Measurements from ENCODE around the gene C2CD3. TPM values are rescaled to one million over a fixed set of nuclear protein-coding genes. Genes with fewer than 3 reads are reported as not detected.

The C2CD3 gene
- total and polyA plus RNA-seq, 9 donors = 14.5 to 25.8 (median 18.5) TPM

DNA sequence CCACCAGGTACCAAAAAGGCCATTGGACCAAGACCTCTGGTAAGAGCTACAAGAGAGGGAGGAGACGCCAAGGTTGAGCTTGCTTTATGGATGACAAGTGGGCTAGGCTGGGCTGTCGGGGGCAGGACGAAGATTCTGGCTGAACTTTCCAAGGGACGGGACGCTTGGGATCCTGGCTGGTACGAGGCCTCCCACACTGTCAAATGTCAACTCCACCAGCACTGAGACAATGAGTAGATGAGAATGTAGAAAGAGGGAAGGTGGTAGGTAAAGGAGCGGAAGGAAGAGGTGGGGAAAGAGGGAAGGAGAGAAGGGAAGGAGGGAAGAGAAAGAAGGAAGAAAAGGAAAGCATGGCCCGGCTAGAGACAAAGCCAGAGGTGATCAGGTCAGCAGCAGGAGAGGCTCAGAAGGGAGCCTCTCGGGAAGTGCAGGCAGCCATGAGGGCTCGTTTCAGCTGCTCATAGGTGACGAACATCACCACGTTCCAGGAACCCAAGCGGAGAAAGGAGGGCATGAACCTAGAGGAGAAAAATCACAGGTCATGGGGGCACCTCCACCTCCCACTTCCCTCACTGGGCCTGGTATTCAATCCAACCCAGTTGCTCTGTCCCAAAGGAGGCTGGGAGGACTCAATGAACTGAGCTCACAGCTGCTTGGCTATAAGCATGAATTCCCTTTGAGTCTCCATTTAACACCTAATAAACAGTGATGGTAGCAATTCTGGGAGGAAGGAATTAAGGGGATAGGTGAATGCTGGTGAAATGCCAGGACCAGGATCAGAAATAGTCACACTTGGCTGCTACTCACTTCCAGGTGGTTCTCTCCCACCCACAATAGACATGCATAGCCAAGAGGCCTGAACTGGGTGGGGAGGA, 196.0 kb downstream of the C2CD3 start:
- H3K27ac ChIP-seq (ENCODE audit: low read length) = no peak overlapping the region
- no peaks in the 10 kb centered on the region for H3K9me3 ChIP-seq (replicated peaks; ENCODE audit: control insufficient read depth, low read depth, low read length)
- DNase-seq = no peak
- no peaks in the 10 kb centered on the region for H3K27me3 ChIP-seq (ENCODE audit: control insufficient read depth, insufficient read depth, low read length)
- 87% methylated on average over 8 of the region's 13 CpGs for WGBS (ENCODE audit: insufficient coverage)
- no peak overlapping the region for H3K4me3 ChIP-seq (ENCODE audit: low read length)
- H3K4me1 ChIP-seq (ENCODE audit: control insufficient read depth, insufficient read depth, low read length) = peaks cover 34% of the 10 kb centered on the region
- H3K36me3 ChIP-seq (ENCODE audit: control insufficient read depth, insufficient read depth, low read length) = peaks cover 59% of the 10 kb centered on the region

DNA sequence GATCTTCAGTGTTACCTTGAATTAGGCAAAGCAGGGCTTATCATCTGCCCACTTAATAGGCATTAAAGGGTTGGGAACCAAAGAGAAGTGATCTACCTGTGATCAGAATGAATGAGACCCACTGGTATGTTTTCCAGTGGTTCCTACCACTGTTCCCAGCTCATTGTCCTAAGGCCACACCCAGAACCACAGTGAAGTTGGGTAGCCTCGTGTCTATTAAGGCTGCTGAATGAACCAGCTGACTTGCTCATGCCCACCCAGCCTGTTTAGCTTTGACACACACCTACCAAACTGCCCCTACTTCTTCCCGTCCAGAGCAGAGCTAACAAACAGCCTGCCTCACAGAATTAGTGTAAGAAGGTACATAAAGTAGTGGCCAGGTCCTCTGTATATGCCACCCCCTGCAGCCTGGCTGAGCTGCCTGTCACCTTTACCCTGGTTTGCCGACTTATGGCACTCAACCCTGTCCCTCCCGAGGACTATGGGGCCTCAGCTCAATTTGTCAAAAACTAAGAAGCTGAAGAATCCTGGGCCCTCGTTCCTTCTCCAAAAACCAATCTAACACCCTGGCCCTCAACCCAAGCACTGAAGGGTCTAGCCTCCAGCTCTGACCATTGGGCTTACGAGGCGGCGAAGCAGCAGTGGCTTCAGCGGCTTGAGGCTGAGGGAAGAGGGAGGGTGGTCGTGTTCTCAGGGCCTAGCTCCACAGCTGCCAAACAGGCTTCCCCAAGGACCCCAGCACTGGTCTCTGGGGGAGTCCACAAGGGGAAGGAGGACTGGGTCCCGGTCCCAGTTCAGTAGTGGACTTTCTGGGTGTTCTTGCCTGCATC, 198.0 kb downstream of the C2CD3 start:
- Histone ChIP-seq H3K27me3 (ENCODE audit: control insufficient read depth, insufficient read depth, low read length) (no peaks in the 10 kb centered on the region), H3K36me3 (ENCODE audit: control insufficient read depth, insufficient read depth, low read length) (peaks cover 40% of the 10 kb centered on the region), H3K4me3 (ENCODE audit: low read length) (no peak overlapping the region), H3K9me3 (replicated peaks; ENCODE audit: control insufficient read depth, low read depth, low read length) (no peaks in the 10 kb centered on the region), H3K4me1 (ENCODE audit: control insufficient read depth, insufficient read depth, low read length) (peaks cover 25% of the 10 kb centered on the region), H3K27ac (ENCODE audit: low read length) (no peak overlapping the region)
- WGBS (ENCODE audit: insufficient coverage) = 72% methylated on average over 5 of the region's 11 CpGs
- no peak for DNase-seq

DNA sequence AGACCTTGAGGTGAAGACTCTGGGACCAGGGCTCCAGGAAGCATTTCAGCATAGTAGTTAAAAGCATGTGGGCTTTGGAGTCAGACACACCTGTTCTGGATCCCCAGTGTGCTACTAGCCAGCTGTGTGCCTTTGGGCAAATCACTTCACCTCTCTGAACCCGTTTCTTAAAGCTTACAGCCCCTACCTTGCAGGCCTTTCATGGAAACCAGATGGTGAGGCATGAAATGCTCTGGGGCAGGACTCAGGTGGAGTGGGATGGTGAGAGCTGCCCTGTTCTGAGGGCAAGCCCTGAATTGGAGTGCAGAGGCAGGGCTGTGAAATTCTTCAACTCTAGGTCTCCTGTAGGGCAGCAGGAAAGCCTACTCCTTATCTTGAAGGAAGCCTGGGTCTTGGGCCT, 198.6 kb downstream of the C2CD3 start:
- Histone ChIP-seq H3K27ac (ENCODE audit: low read length) (no peak overlapping the region), H3K36me3 (ENCODE audit: control insufficient read depth, insufficient read depth, low read length) (peaks cover 33% of the 10 kb centered on the region), H3K27me3 (ENCODE audit: control insufficient read depth, insufficient read depth, low read length) (no peaks in the 10 kb centered on the region), H3K4me1 (ENCODE audit: control insufficient read depth, insufficient read depth, low read length) (peaks cover 19% of the 10 kb centered on the region), H3K4me3 (ENCODE audit: low read length) (no peak overlapping the region), H3K9me3 (replicated peaks; ENCODE audit: control insufficient read depth, low read depth, low read length) (no peaks in the 10 kb centered on the region)
- no peak for DNase-seq
- WGBS (ENCODE audit: insufficient coverage) = no CpG with 5 or more reads among the region's 1 CpG

DNA sequence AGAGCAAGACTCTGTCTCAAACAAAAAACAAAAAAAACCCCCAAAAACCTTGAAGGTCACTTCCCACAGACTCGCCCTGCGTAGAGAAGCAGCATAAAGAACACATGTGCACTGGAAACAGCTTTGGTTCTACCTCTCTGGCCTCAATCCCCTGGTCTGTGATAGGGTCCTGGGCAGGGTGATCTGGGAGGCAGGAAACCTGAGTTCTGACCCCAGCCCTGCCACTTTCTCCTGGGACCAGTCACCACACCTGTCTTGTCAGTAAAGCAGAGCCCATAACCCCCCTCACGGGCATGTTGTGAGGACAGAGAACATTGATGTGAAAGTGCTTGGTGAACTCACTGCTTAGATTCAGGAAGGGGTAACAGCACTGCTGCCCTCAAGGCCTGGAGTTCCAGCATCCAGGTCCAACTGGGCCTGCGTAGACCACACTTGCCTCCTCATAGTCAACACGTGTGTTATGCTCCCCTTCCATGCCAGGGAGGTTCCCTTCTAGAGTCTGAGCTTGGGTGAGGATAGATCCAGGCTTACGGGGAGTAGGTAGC, 199.6 kb downstream of the C2CD3 start:
- Histone ChIP-seq H3K9me3 (replicated peaks; ENCODE audit: control insufficient read depth, low read depth, low read length) (no peaks in the 10 kb centered on the region), H3K36me3 (ENCODE audit: control insufficient read depth, insufficient read depth, low read length) (peaks cover 24% of the 10 kb centered on the region), H3K27me3 (ENCODE audit: control insufficient read depth, insufficient read depth, low read length) (no peaks in the 10 kb centered on the region), H3K27ac (ENCODE audit: low read length) (no peak overlapping the region), H3K4me3 (ENCODE audit: low read length) (no peak overlapping the region), H3K4me1 (ENCODE audit: control insufficient read depth, insufficient read depth, low read length) (peaks cover 19% of the 10 kb centered on the region)
- WGBS (ENCODE audit: insufficient coverage) = 100% methylated on average over 3 of the region's 6 CpGs
- no peak for DNase-seq

- Histone ChIP-seq H3K27me3 (ENCODE audit: control insufficient read depth, insufficient read depth, low read length) (no peaks in the 10 kb centered on the region), H3K36me3 (ENCODE audit: control insufficient read depth, insufficient read depth, low read length) (peaks cover 14% of the 10 kb centered on the region), H3K4me3 (ENCODE audit: low read length) (no peak overlapping the region), H3K9me3 (replicated peaks; ENCODE audit: control insufficient read depth, low read depth, low read length) (no peaks in the 10 kb centered on the region), H3K27ac (ENCODE audit: low read length) (no peak overlapping the region), H3K4me1 (ENCODE audit: control insufficient read depth, insufficient read depth, low read length) (peaks cover 15% of the 10 kb centered on the region)
- WGBS (ENCODE audit: insufficient coverage) = 93% methylated on average over 3 of the region's 13 CpGs
- no peak for DNase-seq
Measured at GRCh38 chr11:73969991-73970800, 200.6 kb downstream of the C2CD3 start.

GRCh38 chr11:73969091-73969490, 201.7 kb downstream of the C2CD3 start:
- 78% methylated on average over 1 of the region's 2 CpGs for WGBS (ENCODE audit: insufficient coverage)
- DNase-seq = no peak
- peaks cover 16% of the 10 kb centered on the region for H3K4me1 ChIP-seq (ENCODE audit: control insufficient read depth, insufficient read depth, low read length)
- H3K36me3 ChIP-seq (ENCODE audit: control insufficient read depth, insufficient read depth, low read length) = peaks cover 3% of the 10 kb centered on the region
- no peaks in the 10 kb centered on the region for H3K27me3 ChIP-seq (ENCODE audit: control insufficient read depth, insufficient read depth, low read length)
- H3K4me3 ChIP-seq (ENCODE audit: low read length) = no peak overlapping the region
- H3K27ac ChIP-seq (ENCODE audit: low read length) = no peak overlapping the region
- no peaks in the 10 kb centered on the region for H3K9me3 ChIP-seq (replicated peaks; ENCODE audit: control insufficient read depth, low read depth, low read length)

DNA sequence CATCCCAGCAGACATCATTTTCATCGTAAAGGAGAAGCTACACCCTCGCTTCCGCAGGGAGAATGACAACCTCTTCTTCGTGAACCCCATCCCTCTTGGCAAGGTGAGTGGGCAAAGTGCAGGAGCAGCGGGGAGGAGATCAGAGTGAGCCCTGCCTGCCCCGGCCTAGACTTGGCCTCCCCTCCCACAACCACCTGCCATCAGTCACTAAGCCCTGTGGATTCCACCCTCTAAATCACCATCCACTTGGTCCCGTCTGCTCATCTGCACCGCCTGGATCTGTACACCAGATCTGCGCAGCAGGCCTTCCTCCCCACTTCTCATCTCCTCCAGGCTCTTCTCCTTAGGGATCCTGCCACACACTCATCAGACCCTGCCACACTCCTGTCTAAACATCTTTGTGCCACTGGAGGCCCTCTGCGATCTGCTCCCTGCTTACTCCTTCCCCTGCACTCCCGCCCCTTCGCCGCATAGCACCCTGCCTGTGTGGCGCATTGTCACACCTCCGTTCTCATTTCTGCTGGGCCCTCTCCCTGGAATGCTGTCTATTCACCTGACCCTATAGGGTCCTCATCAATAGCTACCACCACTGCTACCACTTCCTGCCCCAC, 202.3 kb downstream of the C2CD3 start:
- Histone ChIP-seq H3K9me3 (replicated peaks; ENCODE audit: control insufficient read depth, low read depth, low read length) (no peaks in the 10 kb centered on the region), H3K27ac (ENCODE audit: low read length) (no peak overlapping the region), H3K4me1 (ENCODE audit: control insufficient read depth, insufficient read depth, low read length) (peaks cover 12% of the 10 kb centered on the region), H3K36me3 (ENCODE audit: control insufficient read depth, insufficient read depth, low read length) (no peaks in the 10 kb centered on the region), H3K4me3 (ENCODE audit: low read length) (no peak overlapping the region), H3K27me3 (ENCODE audit: control insufficient read depth, insufficient read depth, low read length) (no peaks in the 10 kb centered on the region)
- WGBS (ENCODE audit: insufficient coverage) = 73% methylated on average over 10 of the region's 15 CpGs
- no peak for DNase-seq

GRCh38 chr11:73965764-73966121, 205.1 kb downstream of the C2CD3 start:
- no peak for DNase-seq
- Histone ChIP-seq H3K27me3 (ENCODE audit: control insufficient read depth, insufficient read depth, low read length) (no peaks in the 10 kb centered on the region), H3K4me3 (ENCODE audit: low read length) (no peak overlapping the region), H3K36me3 (ENCODE audit: control insufficient read depth, insufficient read depth, low read length) (no peaks in the 10 kb centered on the region), H3K27ac (ENCODE audit: low read length) (no peak overlapping the region), H3K4me1 (ENCODE audit: control insufficient read depth, insufficient read depth, low read length) (peaks cover 6% of the 10 kb centered on the region), H3K9me3 (replicated peaks; ENCODE audit: control insufficient read depth, low read depth, low read length) (no peaks in the 10 kb centered on the region)
- no CpG with 5 or more reads among the region's 2 CpGs for WGBS (ENCODE audit: insufficient coverage)

DNA sequence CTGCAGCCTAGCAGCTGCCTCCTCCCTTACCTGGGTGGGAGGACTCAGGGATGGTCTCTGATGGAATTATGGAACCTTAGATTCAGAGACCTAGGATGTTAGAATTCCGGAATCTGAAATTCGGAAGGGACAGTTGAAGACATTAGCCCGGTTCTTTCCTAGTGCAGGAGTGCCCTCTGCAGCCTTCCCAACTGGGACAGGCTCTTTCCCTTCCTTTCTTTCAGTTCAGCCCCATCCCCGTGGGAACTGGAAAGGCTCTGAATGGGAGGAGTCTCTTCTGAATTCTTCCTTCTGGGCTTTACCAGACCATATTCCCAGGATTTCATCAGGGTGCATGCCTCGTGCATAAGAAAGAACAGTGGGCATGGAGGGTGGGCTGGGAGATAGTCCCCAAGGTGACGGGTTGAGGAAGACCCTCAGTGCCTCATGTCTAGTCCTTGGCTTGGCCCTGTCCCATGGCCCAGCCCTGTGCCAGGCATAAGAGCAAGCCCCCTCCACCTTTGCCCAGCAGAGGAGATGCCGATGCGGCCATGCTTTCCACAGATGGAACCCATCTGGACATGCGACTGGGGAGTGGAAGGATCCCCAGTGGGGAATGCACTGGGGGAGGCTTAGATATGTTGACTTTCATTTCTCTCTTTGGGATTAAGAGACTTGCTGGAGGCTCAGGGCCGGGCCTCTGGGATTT, 205.6 kb downstream of the C2CD3 start:
- WGBS (ENCODE audit: insufficient coverage) = 60% methylated on average over 1 of the region's 10 CpGs
- no peaks in the 10 kb centered on the region for H3K27me3 ChIP-seq (ENCODE audit: control insufficient read depth, insufficient read depth, low read length)
- no peaks in the 10 kb centered on the region for H3K9me3 ChIP-seq (replicated peaks; ENCODE audit: control insufficient read depth, low read depth, low read length)
- no peak overlapping the region for H3K4me3 ChIP-seq (ENCODE audit: low read length)
- H3K4me1 ChIP-seq (ENCODE audit: control insufficient read depth, insufficient read depth, low read length) = peaks cover 6% of the 10 kb centered on the region
- no peaks in the 10 kb centered on the region for H3K36me3 ChIP-seq (ENCODE audit: control insufficient read depth, insufficient read depth, low read length)
- no peak for DNase-seq
- H3K27ac ChIP-seq (ENCODE audit: low read length) = no peak overlapping the region

All from muscle of leg (tissue), 11 donors.